Subcutaneous abdominal adipose tissue (tissue), 5 donors: ENCODE results near the gene TIRAP.
A peak's percentile ranks its signal among the peaks of the same experiment; 100 is the strongest.

Experiments used
- H3K27ac ChIP-seq: one replicate; pipeline ENCODE4 v1.7.0; 2013; ENCODE audit warnings: low read depth, mild to moderate bottlenecking, inconsistent platforms, low read length, moderate library complexity
- H3K27me3 ChIP-seq, 5 donors: one replicate each; pipeline ENCODE4 v1.7.0; 2013; ENCODE audit warnings: low read length in 5 of 5, inconsistent platforms in 1 of 5; ENCODE audit not compliant: control insufficient read depth in 5 of 5, insufficient read depth in 4 of 5
- H3K36me3 ChIP-seq, 5 donors: one replicate each; pipeline ENCODE4 v1.7.0; 2013; ENCODE audit warnings: low read length in 5 of 5; ENCODE audit not compliant: control insufficient read depth in 5 of 5, insufficient read depth in 5 of 5
- H3K4me1 ChIP-seq, 5 donors: one replicate each; pipeline ENCODE4 v1.7.0; 2013; ENCODE audit warnings: low read length in 5 of 5, mild to moderate bottlenecking in 3 of 5, moderate library complexity in 1 of 5; ENCODE audit not compliant: control insufficient read depth in 5 of 5, insufficient read depth in 5 of 5
- H3K4me3 ChIP-seq, 5 donors: one replicate each; pipeline ENCODE4 v1.7.0; 2013; ENCODE audit warnings: low read length in 5 of 5, low read depth in 1 of 5
- H3K9ac ChIP-seq, 5 donors: one replicate each; pipeline ENCODE4 v1.7.0; 2013; ENCODE audit warnings: low read length in 5 of 5, mild to moderate bottlenecking in 4 of 5, moderate library complexity in 3 of 5
- H3K9me3 ChIP-seq, 5 donors: one replicate each; pipeline ENCODE4 v1.7.0; 2013; ENCODE audit warnings: low read length in 5 of 5; ENCODE audit not compliant: control insufficient read depth in 5 of 5
- donor health status: healthy.
- donor health status: healthy.
- donor health status: healthy.
- donor health status: healthy.
- donor health status: healthy.

Gene TIRAP

GRCh38 chr11:126263489-126263888, 19.4 kb upstream of the TIRAP start:
- Histone ChIP-seq H3K9me3 (no peaks in the 10 kb centered on the region), H3K27ac (no peak overlapping the region), H3K36me3 (peaks cover 13 to 67% (median 60%) of the 10 kb centered on the region in 5 donors), H3K27me3 (no peaks in the 10 kb centered on the region), H3K4me1 (peaks cover 5 to 13% (median 9%) of the 10 kb centered on the region in 5 donors), H3K9ac (no peak overlapping the region), H3K4me3 (no peak overlapping the region)

- no peaks in the 10 kb centered on the region for H3K27me3 ChIP-seq
- peaks cover 7 to 21% (median 18%) of the 10 kb centered on the region in 5 donors for H3K4me1 ChIP-seq
- H3K27ac ChIP-seq: no peak overlapping the region
- H3K9ac ChIP-seq: no peak overlapping the region
- H3K4me3 ChIP-seq: no peak overlapping the region
- H3K36me3 ChIP-seq: peaks cover 13 to 65% (median 60%) of the 10 kb centered on the region in 5 donors
- no peaks in the 10 kb centered on the region for H3K9me3 ChIP-seq
These were observed 17.1 kb upstream of the TIRAP start for GRCh38 chr11:126265811-126266210.

GRCh38 chr11:126267650-126268049, 15.2 kb upstream of the TIRAP start:
- Histone ChIP-seq H3K27me3 (no peaks in the 10 kb centered on the region), H3K27ac (peak overlapping the region; percentile 87), H3K9me3 (no peaks in the 10 kb centered on the region), H3K36me3 (peaks cover 9 to 52% (median 46%) of the 10 kb centered on the region in 5 donors), H3K4me3 (peak overlapping the region; percentile 89 to 97 (median 92)), H3K9ac (peak overlapping the region; percentile 85 to 96 (median 92)), H3K4me1 (peaks cover 7 to 20% (median 18%) of the 10 kb centered on the region in 5 donors)

- H3K27ac ChIP-seq: peak overlapping the region; percentile 87
- peak overlapping the region; percentile 89 to 97 (median 92) for H3K4me3 ChIP-seq
- H3K36me3 ChIP-seq: peaks cover 9 to 52% (median 46%) of the 10 kb centered on the region in 5 donors
- H3K4me1 ChIP-seq: peaks cover 7 to 20% (median 18%) of the 10 kb centered on the region in 5 donors
- no peaks in the 10 kb centered on the region for H3K9me3 ChIP-seq
- peak overlapping the region; percentile 85 to 96 (median 92) for H3K9ac ChIP-seq
- no peaks in the 10 kb centered on the region for H3K27me3 ChIP-seq
These were observed 14.6 kb upstream of the TIRAP start for GRCh38 chr11:126268361-126268707.

- Histone ChIP-seq H3K4me1 (peaks cover 7 to 20% (median 18%) of the 10 kb centered on the region in 5 donors), H3K36me3 (peaks cover 9 to 52% (median 46%) of the 10 kb centered on the region in 5 donors), H3K27ac (peak within 1 kb of the TSS; percentile 87), H3K4me3 (peak within 1 kb of the TSS; percentile 89 to 100 (median 92)), H3K9ac (peak within 1 kb of the TSS; percentile 87 to 96 (median 92)), H3K9me3 (no peaks in the 10 kb centered on the region), H3K27me3 (no peaks in the 10 kb centered on the region)
These were observed 13.9 kb upstream of the TIRAP start, which contains the start of the genes FOXRED1 and SRPRA for GRCh38 chr11:126268708-126269579. FOXRED1 (plus strand) TSS chr11:126269154; CDS start chr11:126269207, 53 bp downstream. SRPRA (minus strand) TSS chr11:126268895; CDS start chr11:126268804, 91 bp downstream.

GRCh38 chr11:126277322-126277721, 5.6 kb upstream of the TIRAP start:
- H3K4me1 ChIP-seq: peaks cover 3 to 25% (median 10%) of the 10 kb centered on the region in 5 donors
- peak overlapping the region in 1 of 5 donors; percentile 23 for H3K9ac ChIP-seq
- H3K9me3 ChIP-seq: no peaks in the 10 kb centered on the region
- H3K27me3 ChIP-seq: no peaks in the 10 kb centered on the region
- H3K27ac ChIP-seq: no peak overlapping the region
- peaks cover 0 to 54% (median 50%) of the 10 kb centered on the region in 5 donors for H3K36me3 ChIP-seq
- H3K4me3 ChIP-seq: no peak overlapping the region

- H3K27me3 ChIP-seq: no peaks in the 10 kb centered on the region
- H3K9ac ChIP-seq: peak overlapping the region in 1 of 5 donors; percentile 23
- H3K9me3 ChIP-seq: no peaks in the 10 kb centered on the region
- H3K4me1 ChIP-seq: peaks cover 4 to 29% (median 14%) of the 10 kb centered on the region in 5 donors
- no peak overlapping the region for H3K4me3 ChIP-seq
- H3K27ac ChIP-seq: no peak overlapping the region
- peaks cover 0 to 50% (median 47%) of the 10 kb centered on the region in 5 donors for H3K36me3 ChIP-seq
These were observed 5.1 kb upstream of the TIRAP start for GRCh38 chr11:126277780-126278179.

- H3K36me3 ChIP-seq: peaks cover 0 to 36% (median 33%) of the 10 kb centered on the region in 5 donors
- H3K9ac ChIP-seq: no peak overlapping the region
- no peak overlapping the region for H3K27ac ChIP-seq
- H3K4me3 ChIP-seq: no peak overlapping the region
- H3K4me1 ChIP-seq: peaks cover 7 to 40% (median 24%) of the 10 kb centered on the region in 5 donors
- H3K27me3 ChIP-seq: no peaks in the 10 kb centered on the region
- no peaks in the 10 kb centered on the region for H3K9me3 ChIP-seq
These were observed 3.7 kb upstream of the TIRAP start for GRCh38 chr11:126279191-126279590.

- Histone ChIP-seq H3K9me3 (no peaks in the 10 kb centered on the region), H3K27ac (no peak overlapping the region), H3K36me3 (peaks cover 0 to 24% (median 21%) of the 10 kb centered on the region in 5 donors), H3K9ac (no peak overlapping the region), H3K4me1 (peaks cover 7 to 42% (median 28%) of the 10 kb centered on the region in 5 donors), H3K4me3 (no peak overlapping the region), H3K27me3 (no peaks in the 10 kb centered on the region)
These were observed 2.3 kb upstream of the TIRAP start for GRCh38 chr11:126280595-126280994.

- Histone ChIP-seq H3K36me3 (peaks cover 0 to 17% (median 15%) of the 10 kb centered on the region in 5 donors), H3K9ac (no peak overlapping the region), H3K4me3 (no peak overlapping the region), H3K9me3 (no peaks in the 10 kb centered on the region), H3K27me3 (no peaks in the 10 kb centered on the region), H3K4me1 (peaks cover 7 to 42% (median 28%) of the 10 kb centered on the region in 5 donors), H3K27ac (no peak overlapping the region)
These were observed 1.6 kb upstream of the TIRAP start for GRCh38 chr11:126281245-126281644.
